OCI-LY7 (cell line): ENCODE results near the gene YAE1. TPM values are rescaled to one million over a fixed set of nuclear protein-coding genes. Genes with fewer than 3 reads are reported as not detected.

Experiments
- BruUV-seq: library from RNA; stranded (reverse); fragments of 400-500 nt; replicated peaks from 2 replicates; lab custom pipeline; 2021; lab: Mats Ljungman, UMichigan
- CTCF ChIA-PET: fragments of 300-600 bp; sonication (Branson Sonifier 250); formaldehyde crosslinking; loops from one replicate; lab custom pipeline; 2022; ENCODE audit warnings: antibody characterized with exemption; ENCODE audit not compliant: unreplicated experiment; lab: Charles Lee
- POLR2A ChIA-PET: fragments of 300-600 bp; sonication (Branson Sonifier 250); formaldehyde crosslinking; loops from one replicate; lab custom pipeline; 2022; ENCODE audit warnings: antibody characterized with exemption; lab: Charles Lee
- DNase-seq: peaks from one replicate; pipeline ENCODE4 v3.0.0-alpha.2; 2015; ENCODE audit warnings: low spot score
- H2AFZ ChIP-seq: fragments of 200-600 bp; sonication (generic), shearing (Covaris generic); 2 replicates; pipeline ENCODE4 v1.6.1; 2014; ENCODE audit warnings: mild to moderate bottlenecking, antibody characterized with exemption, low read length, moderate library complexity
- H3K27ac ChIP-seq: fragments of 200-600 bp; sonication (generic); 2 replicates; pipeline ENCODE4 v1.5.1; 2014; ENCODE audit warnings: mixed run types, low read depth, mild to moderate bottlenecking, moderate library complexity, low read length, inconsistent platforms; ENCODE audit not compliant: poor library complexity, severe bottlenecking
- H3K36me3 ChIP-seq: fragments of 200-600 bp; sonication (generic); 2 replicates; pipeline ENCODE4 v1.6.1; 2014; ENCODE audit warnings: mild to moderate bottlenecking, antibody characterized with exemption, low read length, moderate library complexity, mixed read lengths; ENCODE audit not compliant: insufficient read depth
- H3K4me1 ChIP-seq: fragments of 200-600 bp; sonication (generic); 2 replicates; pipeline ENCODE4 v1.5.1; 2014; ENCODE audit warnings: mild to moderate bottlenecking, low read length; ENCODE audit not compliant: insufficient read depth, poor library complexity, severe bottlenecking
- H3K4me2 ChIP-seq: fragments of 200-600 bp; sonication (generic); 2 replicates; pipeline ENCODE4 v1.6.1; 2014; ENCODE audit warnings: mild to moderate bottlenecking, low read length
- H3K4me3 ChIP-seq: fragments of 200-600 bp; sonication (generic); 2 replicates; pipeline ENCODE4 v1.5.1; 2014; ENCODE audit warnings: mild to moderate bottlenecking, low read depth, low read length; ENCODE audit not compliant: poor library complexity, severe bottlenecking
- H3K79me2 ChIP-seq: fragments of 200-600 bp; sonication (generic); 2 replicates; pipeline ENCODE4 v1.6.1; 2016; ENCODE audit warnings: low read depth, mild to moderate bottlenecking, low read length, moderate library complexity, mixed read lengths; ENCODE audit not compliant: insufficient read depth
- H3K9me2 ChIP-seq: fragments of 200-600 bp; sonication (generic); 2 replicates; pipeline ENCODE4 v1.6.1; 2016; ENCODE audit warnings: mild to moderate bottlenecking, low read length, mixed read lengths; ENCODE audit not compliant: insufficient read depth
- H3K9me3 ChIP-seq: fragments of 200-600 bp; sonication (generic); 2 replicates; pipeline ENCODE4 v1.6.1; 2014; ENCODE audit warnings: mild to moderate bottlenecking, mixed run types, low read length, mixed read lengths
- H4K20me1 ChIP-seq: fragments of 200-600 bp; sonication (generic); 2 replicates; pipeline ENCODE4 v1.6.1; 2014; ENCODE audit warnings: mild to moderate bottlenecking, antibody characterized with exemption, low read length, moderate library complexity, mixed read lengths; ENCODE audit not compliant: insufficient read depth
- CTCF ChIP-seq: fragments of 200-600 bp; sonication (generic); conservative IDR thresholded peaks from 2 replicates; pipeline ENCODE4 v1.5.1; 2014; ENCODE audit warnings: mild to moderate bottlenecking, antibody characterized with exemption, low read length, moderate library complexity, mixed read lengths
- EZH2phosphoT487 ChIP-seq: fragments of 200-600 bp; sonication (generic); IDR thresholded peaks from 2 replicates; pipeline ENCODE4 v1.6.1; 2018; ENCODE audit warnings: low read depth, borderline replicate concordance, mild to moderate bottlenecking, mixed run types, antibody characterized with exemption, low read length, moderate library complexity, mixed read lengths
- intact Hi-C: fragments of 100-400 bp; cut with micrococcal nuclease; formaldehyde crosslinking; loops from one replicate; pipeline ENCODE4 v1.10.0; 2022; ENCODE audit not compliant: unreplicated experiment
- total RNA-seq, 2 experiments: library from RNA; depleted of rRNA in 1 of 2; stranded (reverse); fragments of >200 nt in 1 of 2; shearing (Covaris generic) in 1 of 2; gene quantifications; 2 replicates each; pipeline ENCODE4 v1.2.3, GENCODE V29; 2014 to 2022

The YAE1 gene
- total RNA-seq, 2 experiments from 2014 or later = 17.3 to 37.5 TPM

GRCh38 chr7:39594988-39595620, 28.9 kb downstream of the YAE1 start:
- intact Hi-C loops = no loop called here
- Histone ChIP-seq H3K4me3 (no peak overlapping the region), H3K9me3 (no peaks in the 10 kb centered on the region), H2AFZ (no peak overlapping the region), H3K9me2 (no peaks in the 10 kb centered on the region), H4K20me1 (no peaks in the 10 kb centered on the region), H3K4me2 (no peak overlapping the region), H3K36me3 (no peaks in the 10 kb centered on the region), H3K27ac (no peak overlapping the region), H3K4me1 (no peaks in the 10 kb centered on the region), H3K79me2 (no peaks in the 10 kb centered on the region)
- TF ChIP-seq EZH2phosphoT487 (no peak), CTCF (no peak)
- ChIA-PET CTCF (no interaction called here), POLR2A (no interaction called here)
- BruUV-seq = no TSS peak
- no peak for DNase-seq

GRCh38 chr7:39602351-39602750, 36.1 kb downstream of the YAE1 start:
- Histone ChIP-seq H3K4me3 (no peak overlapping the region), H3K36me3 (no peaks in the 10 kb centered on the region), H2AFZ (no peak overlapping the region), H3K4me1 (no peaks in the 10 kb centered on the region), H4K20me1 (no peaks in the 10 kb centered on the region), H3K27ac (no peak overlapping the region), H3K79me2 (no peaks in the 10 kb centered on the region), H3K9me3 (no peaks in the 10 kb centered on the region), H3K4me2 (no peak overlapping the region), H3K9me2 (no peaks in the 10 kb centered on the region)
- intact Hi-C loops = no loop called here
- BruUV-seq = no TSS peak
- ChIA-PET CTCF (no interaction called here), POLR2A (no interaction called here)
- TF ChIP-seq CTCF = no peak
- TF ChIP-seq EZH2phosphoT487 = no peak
- DNase-seq = no peak

GRCh38 chr7:39603924-39604323, 37.7 kb downstream of the YAE1 start:
- H3K4me2 ChIP-seq = no peak overlapping the region
- TF ChIP-seq CTCF (no peak), EZH2phosphoT487 (no peak)
- H3K4me1 ChIP-seq = no peaks in the 10 kb centered on the region
- no peaks in the 10 kb centered on the region for H3K79me2 ChIP-seq
- ChIA-PET POLR2A (no interaction called here), CTCF (no interaction called here)
- no peak overlapping the region for H2AFZ ChIP-seq
- H3K27ac ChIP-seq = no peak overlapping the region
- no peaks in the 10 kb centered on the region for H3K36me3 ChIP-seq
- no peak for DNase-seq
- no peaks in the 10 kb centered on the region for H3K9me2 ChIP-seq
- no peak overlapping the region for H3K4me3 ChIP-seq
- no peaks in the 10 kb centered on the region for H3K9me3 ChIP-seq
- BruUV-seq = no TSS peak
- intact Hi-C loops = no loop called here
- no peaks in the 10 kb centered on the region for H4K20me1 ChIP-seq
